ENCODE data around the gene SLC25A12.

DNA sequence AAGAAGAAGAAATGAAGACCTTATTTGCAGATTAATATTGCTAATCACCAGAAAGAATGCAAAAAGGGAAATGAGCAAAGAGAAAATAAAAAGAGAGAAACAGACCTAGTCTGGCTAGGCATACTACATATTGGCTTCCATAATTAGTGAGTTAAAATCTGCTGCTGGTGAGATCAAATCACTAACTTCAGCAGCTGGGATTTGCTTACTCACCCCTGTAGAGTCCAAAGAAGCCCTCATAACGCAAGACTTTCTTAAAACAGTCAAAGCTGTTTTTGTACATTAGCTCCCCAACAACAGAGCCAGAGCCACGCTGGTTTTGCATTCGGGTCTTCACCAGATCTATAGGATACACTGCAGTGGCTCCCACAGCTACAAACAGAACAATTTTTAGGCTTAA, 80.9 kb downstream of the SLC25A12 start:
- TF ChIP-seq, protein P1, sequence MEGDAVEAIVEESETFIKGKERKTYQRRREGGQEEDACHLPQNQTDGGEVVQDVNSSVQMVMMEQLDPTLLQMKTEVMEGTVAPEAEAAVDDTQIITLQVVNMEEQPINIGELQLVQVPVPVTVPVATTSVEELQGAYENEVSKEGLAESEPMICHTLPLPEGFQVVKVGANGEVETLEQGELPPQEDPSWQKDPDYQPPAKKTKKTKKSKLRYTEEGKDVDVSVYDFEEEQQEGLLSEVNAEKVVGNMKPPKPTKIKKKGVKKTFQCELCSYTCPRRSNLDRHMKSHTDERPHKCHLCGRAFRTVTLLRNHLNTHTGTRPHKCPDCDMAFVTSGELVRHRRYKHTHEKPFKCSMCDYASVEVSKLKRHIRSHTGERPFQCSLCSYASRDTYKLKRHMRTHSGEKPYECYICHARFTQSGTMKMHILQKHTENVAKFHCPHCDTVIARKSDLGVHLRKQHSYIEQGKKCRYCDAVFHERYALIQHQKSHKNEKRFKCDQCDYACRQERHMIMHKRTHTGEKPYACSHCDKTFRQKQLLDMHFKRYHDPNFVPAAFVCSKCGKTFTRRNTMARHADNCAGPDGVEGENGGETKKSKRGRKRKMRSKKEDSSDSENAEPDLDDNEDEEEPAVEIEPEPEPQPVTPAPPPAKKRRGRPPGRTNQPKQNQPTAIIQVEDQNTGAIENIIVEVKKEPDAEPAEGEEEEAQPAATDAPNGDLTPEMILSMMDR (IDR thresholded peaks at IDR 0.05), result no peak
- TF ChIP-seq POLR2A (IDR thresholded peaks at IDR 0.05), result no peak
